Measurements from ENCODE around the gene AGAP1. TPM values are rescaled to one million over a fixed set of nuclear protein-coding genes. Genes with fewer than 3 reads are reported as not detected.

Gene AGAP1
- total RNA-seq, 1 experiment from 2014 or later = 25.8 TPM

DNA sequence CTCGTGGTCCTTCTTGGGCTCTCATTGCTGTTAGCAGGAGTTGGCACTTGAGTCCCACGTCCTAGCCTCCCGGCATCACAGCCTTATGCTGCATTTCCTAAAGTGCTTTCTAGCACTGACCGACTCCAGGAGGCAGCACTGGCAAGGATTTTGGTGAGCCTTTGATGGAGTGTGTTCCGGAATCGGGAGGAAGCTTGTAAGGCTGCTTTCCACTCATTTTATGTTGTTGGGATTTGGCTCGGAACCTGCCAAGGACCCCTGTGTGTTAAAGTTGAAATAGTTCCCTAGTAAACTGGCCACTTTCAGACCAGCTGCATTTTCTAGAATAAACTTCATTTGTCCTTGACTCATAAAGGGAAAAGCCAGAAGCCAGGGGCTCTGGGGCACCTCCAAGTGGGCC lies 88.9 kb downstream of the AGAP1 start:
- Histone ChIP-seq H3K27ac (ENCODE audit: insufficient read length, low read depth, low read length) (no peak overlapping the region), H3K18ac (ENCODE audit: insufficient read length, low read depth, low read length) (no peak overlapping the region), H3K79me2 (ENCODE audit: insufficient read depth, low read length) (peaks cover 15% of the 10 kb centered on the region; the same call in 1 of the 2 replicates), H3K4me1 (ENCODE audit: insufficient read depth, low read length) (peaks cover 19% of the 10 kb centered on the region), H4K5ac (ENCODE audit: insufficient read length, low read depth, low read length) (no peak overlapping the region), H2BK12ac (ENCODE audit: insufficient read length, low read depth, low read length) (no peak overlapping the region), H3K9ac (ENCODE audit: extremely low read depth, insufficient read length, low read length) (no peak overlapping the region), H4K8ac (replicated peaks; ENCODE audit: insufficient read length, low read depth, low read length) (no peak overlapping the region), H3K79me1 (ENCODE audit: insufficient read depth, low read depth, low read length, poor library complexity, severe bottlenecking) (peaks cover 2% of the 10 kb centered on the region), H2AFZ (ENCODE audit: low read length) (no peak overlapping the region), H3K4ac (ENCODE audit: low read depth, low read length) (no peak overlapping the region), H3K27me3 (ENCODE audit: insufficient read depth, low read length) (no peaks in the 10 kb centered on the region), H2AK5ac (ENCODE audit: insufficient read length, low read length) (no peak overlapping the region), H4K91ac (ENCODE audit: insufficient read length, low read depth, low read length) (no peak overlapping the region), H3T11ph (ENCODE audit: low read length) (no peak overlapping the region), H2BK120ac (ENCODE audit: low read depth, low read length, poor library complexity, severe bottlenecking) (no peak overlapping the region), H4K20me1 (ENCODE audit: control insufficient read depth, insufficient read depth, insufficient read length) (no peaks in the 10 kb centered on the region), H2BK5ac (ENCODE audit: insufficient read length, low read length) (no peak overlapping the region), H3K4me2 (ENCODE audit: insufficient read depth, insufficient read length, low read length) (no peak overlapping the region), H3K14ac (ENCODE audit: insufficient read depth, low read length) (no peak overlapping the region), H3K56ac (ENCODE audit: insufficient read length, low read depth, low read length) (no peak overlapping the region), H2BK20ac (ENCODE audit: low read depth, low read length, poor library complexity, severe bottlenecking) (no peak overlapping the region), H3K9me3 (ENCODE audit: control insufficient read depth, low read depth, low read length) (no peaks in the 10 kb centered on the region), H3K23me2 (ENCODE audit: insufficient read length, low read depth, low read length, poor library complexity, severe bottlenecking) (no peaks in the 10 kb centered on the region), H3K23ac (ENCODE audit: insufficient read length, low read depth, low read length) (no peak overlapping the region), H2BK15ac (ENCODE audit: low read depth, low read length) (no peak overlapping the region)
- no peak overlapping the region for H3K4me3 Mint-ChIP-seq
- DNase-seq = no peak
- no CpG with 5 or more reads among the region's 7 CpGs for WGBS (ENCODE audit: extremely low coverage, insufficient read length, low lambda C conversion rate)
- peaks cover 63 to 69% of the 10 kb centered on the region in 2 experiments for H3K4me1 Mint-ChIP-seq
- peaks cover 2 to 6% (median 3%) of the 10 kb centered on the region in 3 experiments; a peak in 5 of 7 replicates for H3K36me3 Mint-ChIP-seq (ENCODE audit: insufficient read depth in 1 of 3, low read depth in 3 of 3)
- TF ChIP-seq, protein P1, sequence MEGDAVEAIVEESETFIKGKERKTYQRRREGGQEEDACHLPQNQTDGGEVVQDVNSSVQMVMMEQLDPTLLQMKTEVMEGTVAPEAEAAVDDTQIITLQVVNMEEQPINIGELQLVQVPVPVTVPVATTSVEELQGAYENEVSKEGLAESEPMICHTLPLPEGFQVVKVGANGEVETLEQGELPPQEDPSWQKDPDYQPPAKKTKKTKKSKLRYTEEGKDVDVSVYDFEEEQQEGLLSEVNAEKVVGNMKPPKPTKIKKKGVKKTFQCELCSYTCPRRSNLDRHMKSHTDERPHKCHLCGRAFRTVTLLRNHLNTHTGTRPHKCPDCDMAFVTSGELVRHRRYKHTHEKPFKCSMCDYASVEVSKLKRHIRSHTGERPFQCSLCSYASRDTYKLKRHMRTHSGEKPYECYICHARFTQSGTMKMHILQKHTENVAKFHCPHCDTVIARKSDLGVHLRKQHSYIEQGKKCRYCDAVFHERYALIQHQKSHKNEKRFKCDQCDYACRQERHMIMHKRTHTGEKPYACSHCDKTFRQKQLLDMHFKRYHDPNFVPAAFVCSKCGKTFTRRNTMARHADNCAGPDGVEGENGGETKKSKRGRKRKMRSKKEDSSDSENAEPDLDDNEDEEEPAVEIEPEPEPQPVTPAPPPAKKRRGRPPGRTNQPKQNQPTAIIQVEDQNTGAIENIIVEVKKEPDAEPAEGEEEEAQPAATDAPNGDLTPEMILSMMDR (conservative IDR thresholded peaks at IDR 0.05) = no peak
- H3K27ac Mint-ChIP-seq = no peak overlapping the region
- peaks cover 3 to 4% of the 10 kb centered on the region in 2 experiments; a peak in 4 of 5 replicates for H3K9me3 Mint-ChIP-seq
- H3K27me3 Mint-ChIP-seq (ENCODE audit: low read depth) = no peaks in the 10 kb centered on the region

All from H9 (cell line).